MG63 (cell line): ENCODE measurements around the gene PTGR3. TPM values are rescaled to one million over a fixed set of nuclear protein-coding genes. Genes with fewer than 3 reads are reported as not detected.
A peak's percentile ranks its signal among the peaks of the same experiment; 100 is the strongest.

Experiments used
- DNase-seq: peaks from one replicate; pipeline ENCODE4 v3.0.0-alpha.2; 2020
- H3K27me3 ChIP-seq: fragments of 250-450 bp; sonication (Bioruptor Pico); 2 replicates; pipeline ENCODE4 v1.5.1; 2020; ENCODE audit warnings: mild to moderate bottlenecking, moderate library complexity
- H3K36me3 ChIP-seq: fragments of 250-450 bp; sonication (Bioruptor Pico); 2 replicates; pipeline ENCODE4 v1.5.1; 2020; ENCODE audit warnings: mild to moderate bottlenecking, moderate library complexity
- H3K4me3 ChIP-seq: fragments of 250-450 bp; sonication (Bioruptor Pico); 2 replicates; pipeline ENCODE4 v1.5.1; 2020; ENCODE audit warnings: mild to moderate bottlenecking, moderate library complexity
- H3K9me3 ChIP-seq: fragments of 250-450 bp; sonication (Bioruptor Pico); 2 replicates; pipeline ENCODE4 v1.5.1; 2020; ENCODE audit warnings: mild to moderate bottlenecking, moderate library complexity
- total RNA-seq: library from RNA; depleted of rRNA; stranded (reverse); fragments of >200 nt; shearing (Covaris generic); gene quantifications from 2 replicates; pipeline ENCODE4 v1.2.3, GENCODE V29; 2014; ENCODE audit warnings: low replicate concordance

PTGR3 gene
- total RNA-seq, 1 experiment from 2014 or later: 21.6 TPM

DNA sequence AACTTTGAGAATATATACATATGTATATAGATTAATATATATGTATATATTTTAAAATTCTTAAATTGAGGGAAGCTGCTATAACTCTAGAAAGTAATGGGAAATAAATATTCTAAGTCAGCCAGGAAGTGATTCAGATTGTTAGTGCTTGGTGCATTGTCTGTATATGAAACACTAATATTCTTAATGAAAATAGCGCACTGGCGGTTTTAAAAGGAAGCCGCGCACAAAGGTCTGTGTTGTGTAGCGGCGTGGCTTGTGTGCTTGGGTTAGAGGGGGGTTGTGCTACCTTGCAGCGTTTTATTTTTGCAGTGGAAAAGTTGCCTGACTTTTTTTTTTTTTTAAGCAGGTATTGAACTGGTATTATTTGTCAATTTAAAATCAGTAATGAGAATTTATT, 13.0 kb upstream of the PTGR3 start:
- H3K9me3 ChIP-seq: no peaks in the 10 kb centered on the region
- H3K36me3 ChIP-seq: no peaks in the 10 kb centered on the region
- no peak for DNase-seq
- no peak overlapping the region for H3K4me3 ChIP-seq
- no peaks in the 10 kb centered on the region for H3K27me3 ChIP-seq

GRCh38 chr18:75221397-75221796, 12.5 kb upstream of the PTGR3 start:
- Histone ChIP-seq H3K36me3 (no peaks in the 10 kb centered on the region), H3K4me3 (no peak overlapping the region), H3K27me3 (no peaks in the 10 kb centered on the region), H3K9me3 (no peaks in the 10 kb centered on the region)
- DNase-seq: no peak

DNA sequence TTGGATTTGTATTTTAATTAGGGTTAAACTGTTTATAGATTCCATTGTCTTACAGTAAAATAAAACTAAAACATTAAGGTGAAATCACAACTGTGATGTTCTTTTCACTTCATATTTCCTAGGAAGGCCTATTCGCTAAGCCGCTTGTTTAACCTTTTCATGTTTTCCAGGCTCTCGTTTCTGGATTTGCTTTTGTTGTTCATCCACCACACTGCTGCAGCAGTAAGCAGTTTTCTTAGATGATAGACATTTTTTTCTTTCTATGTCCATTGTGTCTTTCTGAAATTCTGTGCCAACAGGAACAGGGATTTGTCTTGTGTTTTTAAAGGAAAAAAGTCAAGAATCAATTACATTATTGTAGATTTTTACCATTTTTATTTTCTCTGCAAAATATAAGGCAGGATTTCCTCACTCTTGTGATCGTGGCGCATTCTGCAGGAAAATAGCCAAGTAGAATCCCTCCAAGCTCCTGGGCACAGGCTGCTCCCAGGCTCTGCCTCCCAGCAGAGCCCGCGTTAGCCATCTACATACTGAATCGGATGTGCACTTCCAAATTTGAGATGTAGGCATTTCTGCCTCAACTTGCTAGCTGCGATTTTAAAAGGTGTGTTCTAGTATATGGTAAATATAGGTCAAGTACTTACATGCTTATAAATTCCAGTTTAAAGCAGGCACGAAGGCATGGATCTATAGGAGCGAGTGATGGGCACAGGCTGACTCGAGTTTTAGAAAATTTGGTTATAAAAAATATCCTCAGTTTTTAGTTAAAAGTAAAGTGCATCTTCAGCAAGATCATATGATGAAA, 11.8 kb upstream of the PTGR3 start:
- no peak overlapping the region for H3K4me3 ChIP-seq

DNA sequence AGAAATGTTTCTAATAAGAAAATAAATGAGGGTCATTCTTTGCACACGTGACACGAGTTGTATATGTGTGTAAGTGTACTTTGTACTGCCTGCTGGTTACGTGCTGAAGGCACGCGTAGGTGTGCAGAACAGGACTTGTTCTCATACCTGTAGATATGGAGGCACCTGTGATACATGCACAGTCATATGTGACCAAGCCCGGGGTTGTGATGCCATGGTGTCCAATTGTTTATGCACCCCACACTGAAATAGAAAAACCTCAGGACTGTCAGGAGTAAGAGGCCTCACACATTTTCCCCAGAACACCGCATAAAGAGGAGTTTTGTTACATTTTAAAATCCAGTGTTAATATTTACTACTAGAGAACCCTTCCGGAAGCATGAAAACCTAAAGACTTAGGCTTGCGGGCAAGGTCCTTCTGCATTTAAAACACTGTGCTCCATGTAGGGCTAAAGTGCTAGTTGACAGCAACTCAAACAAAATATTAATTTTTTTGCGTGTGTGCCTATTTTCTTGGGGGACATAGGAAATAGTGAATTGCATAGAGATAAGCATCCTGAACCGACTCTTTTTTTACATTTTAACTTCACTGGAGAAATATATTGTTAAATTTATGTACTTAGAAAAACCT, 10.9 kb upstream of the PTGR3 start:
- no peak for DNase-seq
- no peaks in the 10 kb centered on the region for H3K9me3 ChIP-seq
- no peak overlapping the region for H3K4me3 ChIP-seq
- H3K36me3 ChIP-seq: no peaks in the 10 kb centered on the region
- H3K27me3 ChIP-seq: no peaks in the 10 kb centered on the region

More for the DNA sequence above, 11.8 kb upstream of the PTGR3 start:
- H3K27me3 ChIP-seq: no peaks in the 10 kb centered on the region
- no peak for DNase-seq
- H3K9me3 ChIP-seq: no peaks in the 10 kb centered on the region
- H3K36me3 ChIP-seq: no peaks in the 10 kb centered on the region

GRCh38 chr18:75218065-75218923, 9.4 kb upstream of the PTGR3 start:
- Histone ChIP-seq H3K27me3 (no peaks in the 10 kb centered on the region), H3K4me3 (no peak overlapping the region), H3K9me3 (no peaks in the 10 kb centered on the region), H3K36me3 (no peaks in the 10 kb centered on the region)
- no peak for DNase-seq

DNA sequence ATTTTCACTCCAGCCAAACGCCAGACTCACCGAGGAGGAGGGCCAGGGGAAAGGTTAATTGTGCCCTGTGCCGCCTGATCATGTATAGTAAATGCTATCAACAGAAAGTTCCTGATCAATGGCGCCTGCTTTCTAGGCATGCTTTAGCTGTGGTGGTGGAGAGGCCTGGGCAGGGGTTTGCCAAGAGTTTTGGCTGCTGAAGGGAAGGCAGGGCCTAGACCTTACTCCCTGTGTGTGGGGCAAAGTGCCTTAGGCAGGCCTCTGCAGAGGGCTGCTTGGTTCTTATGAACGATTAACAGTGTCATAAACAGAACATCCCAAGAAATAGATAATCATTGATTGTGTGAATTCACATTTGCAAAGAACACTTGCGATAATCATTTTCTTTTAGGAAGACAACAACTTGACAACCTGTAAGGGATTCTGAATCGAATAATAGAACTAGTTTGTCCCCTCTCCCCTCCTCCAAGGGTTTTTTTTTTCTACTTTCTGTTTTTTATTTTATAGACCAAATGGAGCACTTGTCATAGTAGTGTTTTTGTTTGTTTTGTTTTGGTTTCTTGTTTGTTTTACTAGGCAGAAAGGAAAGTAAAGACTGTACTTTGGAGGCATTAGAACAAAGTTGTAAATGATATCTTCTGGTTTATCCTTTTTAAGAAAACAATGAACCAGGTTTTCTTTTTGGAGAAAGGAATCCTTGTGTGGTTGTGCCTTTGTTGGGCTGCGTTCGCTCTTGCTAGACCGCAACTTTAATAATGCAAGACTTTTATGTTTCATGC, 8.2 kb upstream of the PTGR3 start:
- no peak for DNase-seq
- no peaks in the 10 kb centered on the region for H3K36me3 ChIP-seq
- H3K27me3 ChIP-seq: peaks cover 2% of the 10 kb centered on the region; the same call in 1 of the 2 replicates
- H3K9me3 ChIP-seq: no peaks in the 10 kb centered on the region
- H3K4me3 ChIP-seq: no peak overlapping the region

DNA sequence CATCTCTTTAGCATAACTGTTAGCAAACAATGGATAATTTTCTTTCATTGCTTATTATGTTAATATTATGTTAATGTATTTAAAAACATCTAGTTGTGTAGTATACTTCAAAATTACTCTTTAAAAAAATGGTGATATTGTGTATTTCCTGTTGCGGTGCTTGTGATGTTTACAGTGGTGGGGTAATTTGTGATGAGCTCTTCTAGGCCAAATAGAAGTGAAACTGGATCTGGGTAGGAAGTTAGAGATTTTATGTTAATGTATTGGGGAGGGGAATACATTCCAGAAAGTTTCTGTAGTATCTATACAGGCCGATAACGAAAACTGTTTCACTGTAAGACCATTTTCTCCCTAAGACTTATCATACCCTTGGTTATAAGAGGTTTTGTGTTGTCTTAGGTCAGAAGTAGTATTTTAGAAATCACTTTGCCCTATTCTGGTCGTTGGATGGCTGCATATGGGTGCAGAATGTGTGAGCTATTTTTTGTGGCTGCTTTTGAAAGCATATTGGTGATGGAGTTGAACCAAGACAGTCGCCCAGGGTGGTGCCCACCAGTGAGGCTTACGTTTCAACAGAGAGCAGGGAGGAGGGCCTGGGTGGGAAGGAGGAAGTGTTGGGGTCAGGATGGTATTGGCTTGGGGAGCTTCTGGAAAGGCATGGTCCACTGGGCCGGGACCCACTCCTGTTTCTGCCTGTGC, 7.4 kb upstream of the PTGR3 start:
- H3K36me3 ChIP-seq: no peaks in the 10 kb centered on the region
- H3K9me3 ChIP-seq: no peaks in the 10 kb centered on the region
- no peak for DNase-seq
- H3K4me3 ChIP-seq: no peak overlapping the region
- peaks cover 2% of the 10 kb centered on the region; the same call in 1 of the 2 replicates for H3K27me3 ChIP-seq

- H3K27me3 ChIP-seq: peaks cover 2% of the 10 kb centered on the region; the same call in 1 of the 2 replicates
- DNase-seq: no peak
- no peaks in the 10 kb centered on the region for H3K36me3 ChIP-seq
- no peaks in the 10 kb centered on the region for H3K9me3 ChIP-seq
- no peak overlapping the region for H3K4me3 ChIP-seq
Measured at GRCh38 chr18:75215663-75216062, 6.7 kb upstream of the PTGR3 start.

DNA sequence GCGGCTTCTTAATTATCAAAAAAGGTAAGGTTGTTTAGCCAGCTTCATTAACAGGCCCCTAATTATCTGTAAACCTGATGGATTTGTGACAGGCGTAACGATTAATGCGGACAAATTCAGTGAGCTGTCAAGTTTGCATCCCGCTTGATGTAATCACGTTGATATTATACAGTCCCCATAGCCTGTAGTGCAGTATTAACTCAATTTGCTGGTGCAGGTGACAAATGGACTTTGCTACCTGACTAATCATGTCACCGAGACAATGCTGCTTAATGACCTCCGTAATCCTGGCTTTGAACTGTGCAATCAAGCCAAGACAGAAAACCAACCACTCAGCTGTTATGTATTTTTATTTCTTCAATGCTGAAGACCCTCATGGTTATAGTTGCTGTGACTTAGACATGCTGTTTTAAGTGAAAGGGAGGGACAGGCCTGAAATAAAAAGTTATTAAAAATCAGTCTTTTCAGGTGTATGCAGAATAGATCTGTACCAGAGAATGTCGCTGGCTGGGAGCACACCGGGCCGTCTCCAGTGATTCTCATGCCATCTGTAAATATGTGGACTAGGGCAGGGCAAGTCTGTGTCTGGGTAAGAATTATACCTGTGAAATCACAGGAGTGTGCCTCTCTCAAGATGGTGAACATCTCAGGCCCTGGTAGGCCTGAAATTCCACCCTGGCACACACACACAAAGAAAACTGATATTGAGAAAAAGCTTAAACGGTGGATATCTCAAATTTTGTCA, 6.0 kb upstream of the PTGR3 start:
- H3K9me3 ChIP-seq: no peaks in the 10 kb centered on the region
- no peak for DNase-seq
- H3K4me3 ChIP-seq: no peak overlapping the region
- H3K27me3 ChIP-seq: peaks cover 2% of the 10 kb centered on the region; the same call in 1 of the 2 replicates
- no peaks in the 10 kb centered on the region for H3K36me3 ChIP-seq

- Histone ChIP-seq H3K36me3 (no peaks in the 10 kb centered on the region), H3K27me3 (peaks cover 2% of the 10 kb centered on the region; the same call in 1 of the 2 replicates), H3K4me3 (no peak overlapping the region), H3K9me3 (no peaks in the 10 kb centered on the region)
- DNase-seq: no peak
Measured at GRCh38 chr18:75214332-75214690, 5.4 kb upstream of the PTGR3 start.

GRCh38 chr18:75213611-75214331, 4.8 kb upstream of the PTGR3 start:
- H3K36me3 ChIP-seq: no peaks in the 10 kb centered on the region
- no peak overlapping the region for H3K4me3 ChIP-seq
- no peak for DNase-seq
- H3K9me3 ChIP-seq: no peaks in the 10 kb centered on the region
- peaks cover 2% of the 10 kb centered on the region; the same call in 1 of the 2 replicates for H3K27me3 ChIP-seq

- Histone ChIP-seq H3K27me3 (peaks cover 2% of the 10 kb centered on the region; the same call in 1 of the 2 replicates), H3K36me3 (no peaks in the 10 kb centered on the region), H3K9me3 (no peaks in the 10 kb centered on the region), H3K4me3 (peak overlapping the region; percentile 53)
- DNase-seq: no peak
Measured at GRCh38 chr18:75212751-75213090, 3.8 kb upstream of the PTGR3 start.

DNA sequence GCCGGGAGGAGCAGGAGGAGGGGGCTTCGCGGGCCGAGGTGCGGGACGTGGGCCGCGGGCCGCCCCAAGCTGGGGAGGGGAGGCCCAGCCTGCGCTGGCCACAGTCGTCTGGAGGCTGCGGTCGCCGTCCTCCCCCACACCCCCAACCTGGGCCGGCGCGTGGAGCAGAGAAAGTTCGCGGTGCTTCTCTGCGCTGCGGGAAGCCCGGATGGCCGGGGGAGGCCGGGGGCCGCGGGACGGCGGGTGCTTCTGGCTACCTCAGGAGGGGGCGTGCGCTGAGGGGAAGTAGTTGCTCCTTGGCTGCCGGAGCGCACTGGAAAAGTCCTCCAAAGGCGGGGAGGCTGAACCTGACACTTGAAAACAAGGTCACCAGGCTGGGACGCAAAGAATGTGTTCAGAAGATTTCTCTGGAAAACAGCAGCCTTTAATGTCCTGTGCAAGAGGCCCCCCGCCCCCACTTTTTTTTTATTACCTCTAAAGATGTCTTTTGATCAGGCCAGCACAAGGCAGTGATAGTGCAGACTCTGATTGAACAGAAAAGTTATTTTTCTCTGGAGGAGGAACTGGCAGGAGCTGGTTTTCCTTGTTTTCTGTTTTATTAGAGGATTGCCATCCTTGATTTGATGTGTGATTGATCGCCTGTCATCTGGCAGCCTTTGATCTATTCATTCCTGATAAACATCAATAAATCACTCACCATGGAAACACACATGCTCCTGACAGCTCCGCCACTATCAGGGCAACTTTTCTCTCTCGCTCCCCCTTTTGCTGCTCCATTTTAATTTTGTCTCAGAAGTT, 3.2 kb upstream of the PTGR3 start:
- H3K27me3 ChIP-seq: peaks cover 2% of the 10 kb centered on the region; the same call in 1 of the 2 replicates
- H3K36me3 ChIP-seq: no peaks in the 10 kb centered on the region
- DNase-seq: peak; percentile 53
- H3K9me3 ChIP-seq: no peaks in the 10 kb centered on the region
- peak overlapping the region; percentile 53 for H3K4me3 ChIP-seq

- Histone ChIP-seq H3K36me3 (no peaks in the 10 kb centered on the region), H3K27me3 (peaks cover 2% of the 10 kb centered on the region; the same call in 1 of the 2 replicates), H3K4me3 (peak overlapping the region; percentile 53), H3K9me3 (no peaks in the 10 kb centered on the region)
- no peak for DNase-seq
Measured at GRCh38 chr18:75211626-75211952, 2.6 kb upstream of the PTGR3 start.
